Measurements from ENCODE around the gene S100P.

DNA sequence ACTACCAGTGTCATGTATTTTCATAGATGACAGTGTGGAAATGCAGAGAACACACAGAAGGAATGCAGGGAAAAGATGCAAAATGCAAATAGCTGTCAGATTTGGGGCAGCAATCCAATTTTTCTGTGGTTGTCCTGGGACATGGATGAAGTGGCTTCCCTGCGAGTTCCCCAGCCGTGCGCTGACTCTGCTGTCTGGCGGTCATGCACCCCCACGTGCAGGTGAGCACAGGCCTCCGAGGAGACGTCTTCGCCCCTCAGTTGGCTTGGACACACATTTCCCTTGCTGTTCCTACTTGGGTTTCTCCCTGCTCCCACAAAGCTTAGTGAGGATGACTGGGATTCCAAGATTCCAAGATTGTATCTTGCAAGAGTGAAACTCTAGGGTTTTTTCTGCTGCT lies 46.7 kb downstream of the S100P start:
- TF ChIP-seq, protein P1, sequence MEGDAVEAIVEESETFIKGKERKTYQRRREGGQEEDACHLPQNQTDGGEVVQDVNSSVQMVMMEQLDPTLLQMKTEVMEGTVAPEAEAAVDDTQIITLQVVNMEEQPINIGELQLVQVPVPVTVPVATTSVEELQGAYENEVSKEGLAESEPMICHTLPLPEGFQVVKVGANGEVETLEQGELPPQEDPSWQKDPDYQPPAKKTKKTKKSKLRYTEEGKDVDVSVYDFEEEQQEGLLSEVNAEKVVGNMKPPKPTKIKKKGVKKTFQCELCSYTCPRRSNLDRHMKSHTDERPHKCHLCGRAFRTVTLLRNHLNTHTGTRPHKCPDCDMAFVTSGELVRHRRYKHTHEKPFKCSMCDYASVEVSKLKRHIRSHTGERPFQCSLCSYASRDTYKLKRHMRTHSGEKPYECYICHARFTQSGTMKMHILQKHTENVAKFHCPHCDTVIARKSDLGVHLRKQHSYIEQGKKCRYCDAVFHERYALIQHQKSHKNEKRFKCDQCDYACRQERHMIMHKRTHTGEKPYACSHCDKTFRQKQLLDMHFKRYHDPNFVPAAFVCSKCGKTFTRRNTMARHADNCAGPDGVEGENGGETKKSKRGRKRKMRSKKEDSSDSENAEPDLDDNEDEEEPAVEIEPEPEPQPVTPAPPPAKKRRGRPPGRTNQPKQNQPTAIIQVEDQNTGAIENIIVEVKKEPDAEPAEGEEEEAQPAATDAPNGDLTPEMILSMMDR (IDR thresholded peaks at IDR 0.05) = no peak
- no peak for TF ChIP-seq POLR2A (IDR thresholded peaks at IDR 0.05)

Data from prostate gland (tissue), 2 donors.